ENCODE measurements around the gene GRM7.

GRM7 gene

GRCh38 chr3:7696320-7696719 lies 835.4 kb downstream of the GRM7 start:
- no peaks in the 10 kb centered on the region for H3K36me3 ChIP-seq (ENCODE audit: control insufficient read depth in 2 of 2, insufficient read depth in 1 of 2, low read length in 2 of 2)
- H3K27ac ChIP-seq (ENCODE audit: extremely low read depth, low read depth, low read length): no peak overlapping the region
- TF ChIP-seq TSHZ1 (tag by site-specific recombination; IDR thresholded peaks at IDR 0.05; ENCODE audit: borderline replicate concordance): no peak
- TF ChIP-seq REPIN1 (tag by site-specific recombination; IDR thresholded peaks at IDR 0.05; ENCODE audit: low read depth): no peak
- TF ChIP-seq ZNF2 (tag by site-specific recombination; IDR thresholded peaks at IDR 0.05): no peak
- no peak for TF ChIP-seq ZNF341 (tag by site-specific recombination; IDR thresholded peaks at IDR 0.05; ENCODE audit: low read depth)
- no peak for TF ChIP-seq ELK4 (IDR thresholded peaks at IDR 0.05; ENCODE audit: borderline replicate concordance, low read depth, low read length)
- no peak for TF ChIP-seq ZNF623 (tag by site-specific recombination; IDR thresholded peaks at IDR 0.05)
- TF ChIP-seq PBX3 (CRISPR knock-in tag; IDR thresholded peaks at IDR 0.05): no peak
- TF ChIP-seq SCRT2 (tag by site-specific recombination; IDR thresholded peaks at IDR 0.05): no peak
- H3K9me3 ChIP-seq (ENCODE audit: control insufficient read depth, insufficient read depth, low read depth, low read length): no peaks in the 10 kb centered on the region
- no peak overlapping the region for H3K4me3 ChIP-seq (ENCODE audit: low read depth, low read length)
- CTCF ChIA-PET: interaction anchor here (0.6 kb wide), 1 partner anchor 21 kb away, joined by 5 read pairs; no protein-coding TSS in a partner anchor
- POLR2A ChIA-PET: no interaction called here
- H3K4me1 ChIP-seq (ENCODE audit: control insufficient read depth, insufficient read depth, low read length): no peaks in the 10 kb centered on the region

- Histone ChIP-seq H3K4me1 (ENCODE audit: control insufficient read depth, insufficient read depth, low read length) (no peaks in the 10 kb centered on the region), H3K27ac (ENCODE audit: extremely low read depth, low read depth, low read length) (no peak overlapping the region), H3K9me3 (ENCODE audit: control insufficient read depth, insufficient read depth, low read depth, low read length) (no peaks in the 10 kb centered on the region), H3K4me3 (ENCODE audit: low read depth, low read length) (no peak overlapping the region), H3K36me3 (ENCODE audit: control insufficient read depth in 2 of 2, insufficient read depth in 1 of 2, low read length in 2 of 2) (no peaks in the 10 kb centered on the region)
- ChIA-PET POLR2A (interaction anchor here (0.6 kb wide), 1 partner anchor 224 kb away, joined by 3 read pairs; no protein-coding TSS in a partner anchor), CTCF (interaction anchor here (0.7 kb wide), 1 partner anchor 383 kb away, joined by 3 read pairs; no protein-coding TSS in a partner anchor)
- TF ChIP-seq ZNF664 (tag by site-specific recombination; IDR thresholded peaks at IDR 0.05) (no peak), ZIC2 (tag by site-specific recombination; IDR thresholded peaks at IDR 0.05) (no peak), PRDM2 (tag by site-specific recombination; IDR thresholded peaks at IDR 0.05; ENCODE audit: borderline replicate concordance) (no peak), ZNF114 (tag by site-specific recombination; IDR thresholded peaks at IDR 0.05) (no peak), ZNF580 (tag by site-specific recombination; IDR thresholded peaks at IDR 0.05) (no peak), REPIN1 (tag by site-specific recombination; IDR thresholded peaks at IDR 0.05; ENCODE audit: low read depth) (no peak), ZBTB1 (tag by site-specific recombination; IDR thresholded peaks at IDR 0.05) (no peak), KLF17 (tag by site-specific recombination; IDR thresholded peaks at IDR 0.05) (no peak), ZBTB49 (tag by site-specific recombination; IDR thresholded peaks at IDR 0.05; ENCODE audit: low read depth) (no peak), ZNF654 (tag by site-specific recombination; IDR thresholded peaks at IDR 0.05; ENCODE audit: low read depth) (no peak)
These were observed 836.6 kb downstream of the GRM7 start for GRCh38 chr3:7697548-7697947.
